H1 (cell line): ENCODE results near the gene GREB1. TPM values are rescaled to one million over a fixed set of nuclear protein-coding genes. Genes with fewer than 3 reads are reported as not detected.

Experiments
- CEBPB ChIP-seq: IDR thresholded peaks from 2 replicates; pipeline ENCODE4 v1.6.1; 2012; ENCODE audit warnings: low read depth, low read length
- CTBP2 ChIP-seq: IDR thresholded peaks from 2 replicates; pipeline ENCODE4 v1.7.0; 2011; ENCODE audit warnings: borderline replicate concordance, mild to moderate bottlenecking, moderate library complexity, mixed read lengths, low read length; ENCODE audit not compliant: insufficient read depth, insufficient read length
- NANOG ChIP-seq: IDR thresholded peaks from 2 replicates; pipeline ENCODE4 v1.6.1; 2011; ENCODE audit warnings: low read length, low read depth, mild to moderate bottlenecking, inconsistent platforms; ENCODE audit not compliant: insufficient read depth, poor library complexity, severe bottlenecking
- RXRA ChIP-seq: IDR thresholded peaks from 2 replicates; pipeline ENCODE4 v1.6.1; 2011; ENCODE audit warnings: low read depth, mild to moderate bottlenecking, low read length, moderate library complexity; ENCODE audit not compliant: insufficient read depth
- SIN3A ChIP-seq, 2 experiments: IDR thresholded peaks in 1 of 2; conservative IDR thresholded peaks in 1 of 2; 2 replicates each; pipeline ENCODE4 v1.6.1; 2011 to 2012; ENCODE audit warnings: low read length in 2 of 2, improper control_type of control experiment in 1 of 2, low read depth in 1 of 2, mild to moderate bottlenecking in 1 of 2
- polyA plus RNA-seq, 7 experiments: library from polyadenylated mRNA; depleted of rRNA in 3 of 7; stranded (reverse) in 5 of 7; unstranded in 2 of 7; fragments of >200 nt in 5 of 7; fragments of 200-250 nt in 2 of 7; gene quantifications; 1 replicate in 5 of 7; 2 replicates in 1 of 7; 4 replicates in 1 of 7; pipeline versions ENCODE4 v1.2.1 to v1.2.3, GENCODE V29; 2011 to 2013; ENCODE audit warnings: missing spikeins in 2 of 7, mixed read lengths in 2 of 7
- total RNA-seq: library from RNA; stranded (reverse); fragmentation: NEBNext Ultra II Directional; extraction: Animal tissue kit (Norgen Biotek cat#: 25700); gene quantifications from 2 replicates; pipeline ENCODE4 v1.2.1, GENCODE V29; 2021
- TF ChIP-seq, protein P1 (sequence below): IDR thresholded peaks from 2 replicates; pipeline ENCODE4 v1.6.1; 2012; ENCODE audit warnings: inconsistent platforms

Gene GREB1
- total and polyA plus RNA-seq, 2 of the 8 experiments (the other 6 are each of a cell fraction or from before 2014, with no cell fraction given): 7.9 to 43.4 TPM

DNA sequence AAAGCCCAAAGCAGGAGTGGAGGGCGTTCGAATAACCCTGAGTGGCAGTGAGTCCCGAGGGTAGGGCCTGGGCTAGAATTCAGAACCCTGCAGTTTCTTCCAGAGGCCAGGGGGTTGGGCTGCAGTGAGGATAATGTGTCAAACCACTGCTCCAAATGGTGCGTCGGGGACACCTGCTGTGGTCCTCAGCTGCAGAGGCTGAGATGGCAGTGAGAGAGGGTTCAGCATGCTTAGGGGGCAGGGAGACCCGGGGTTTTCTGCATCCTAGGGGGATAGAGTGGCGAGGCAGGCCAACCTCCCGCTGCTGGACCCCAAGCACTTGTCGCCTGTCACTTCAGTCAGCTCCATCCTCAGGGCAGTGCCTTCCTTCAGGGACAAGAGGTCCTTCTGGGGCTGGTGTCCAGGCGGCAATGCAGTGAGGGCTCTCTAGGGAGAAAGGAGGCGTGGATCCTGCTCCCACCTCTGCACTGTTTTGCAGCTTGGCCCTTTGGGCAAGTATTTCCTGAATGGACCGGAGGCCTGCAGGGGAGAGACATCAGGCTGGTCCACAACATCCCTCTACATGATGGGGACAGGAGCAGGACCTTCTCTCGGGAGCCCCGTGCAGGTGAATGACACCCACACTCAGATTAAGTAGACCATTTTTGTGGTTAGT is 144.6 kb downstream of the GREB1 start (continued):
- no peak for TF ChIP-seq SIN3A (conservative IDR thresholded peaks at IDR 0.05 in 1 of 2, IDR thresholded peaks at IDR 0.05 in 1 of 2; ENCODE audit: low read depth in 1 of 2, low read length in 2 of 2)
- no peak for TF ChIP-seq RXRA
- TF ChIP-seq CTBP2: no peak
- TF ChIP-seq CEBPB: no peak
- no peak for TF ChIP-seq NANOG
- TF ChIP-seq, protein P1, sequence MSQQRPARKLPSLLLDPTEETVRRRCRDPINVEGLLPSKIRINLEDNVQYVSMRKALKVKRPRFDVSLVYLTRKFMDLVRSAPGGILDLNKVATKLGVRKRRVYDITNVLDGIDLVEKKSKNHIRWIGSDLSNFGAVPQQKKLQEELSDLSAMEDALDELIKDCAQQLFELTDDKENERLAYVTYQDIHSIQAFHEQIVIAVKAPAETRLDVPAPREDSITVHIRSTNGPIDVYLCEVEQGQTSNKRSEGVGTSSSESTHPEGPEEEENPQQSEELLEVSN: no peak
